ENCODE results near the gene TAF11L3. TPM values are rescaled to one million over a fixed set of nuclear protein-coding genes. Genes with fewer than 3 reads are reported as not detected.

Gene TAF11L3
- total RNA-seq, 1 donor from 2014 or later = not detected

Other genes with a start within 250 kb of the TAF11L3 start
- gene TAF11L2, start 20.1 kb upstream of the TAF11L3 start, total RNA-seq = not detected
- gene TAF11L4, start 3.4 kb downstream of the TAF11L3 start, total RNA-seq = not detected
- not detected for gene TAF11L5, start 6.9 kb downstream of the TAF11L3 start, total RNA-seq
- not detected for gene TAF11L6, start 10.3 kb downstream of the TAF11L3 start, total RNA-seq
- gene TAF11L7, start 67.4 kb downstream of the TAF11L3 start, total RNA-seq = not detected
- not detected for gene TAF11L8, start 72.6 kb downstream of the TAF11L3 start, total RNA-seq
- gene TAF11L9, start 76.0 kb downstream of the TAF11L3 start, total RNA-seq = not detected
- not detected for gene TAF11L10, start 79.5 kb downstream of the TAF11L3 start, total RNA-seq
- not detected for gene TAF11L11, start 85.8 kb downstream of the TAF11L3 start, total RNA-seq
- gene TAF11L12, start 92.0 kb downstream of the TAF11L3 start, total RNA-seq = not detected
- gene TAF11L13, start 113.7 kb downstream of the TAF11L3 start, total RNA-seq = not detected
- not detected for gene TAF11L14, start 116.1 kb downstream of the TAF11L3 start, total RNA-seq

Measured in esophagus mucosa (tissue), 1 donor.